HepG2 (cell line): Measurements from ENCODE around the gene TIMP3. TPM values are rescaled to one million over a fixed set of nuclear protein-coding genes. Genes with fewer than 3 reads are reported as not detected.

Source experiments
- ARID4A ChIP-seq: sonication (generic); formaldehyde crosslinking; IDR thresholded peaks from 2 replicates; pipeline ENCODE4 v1.5.0; 2020; ENCODE audit warnings: mild to moderate bottlenecking, missing genetic modification reagents, borderline replicate concordance
- E2F1 ChIP-seq: sonication (generic); formaldehyde crosslinking; IDR thresholded peaks from 2 replicates; pipeline ENCODE4 v1.5.0; 2020; ENCODE audit warnings: missing genetic modification reagents
- FOXA1 ChIP-seq, 2 experiments: fragments of 450-650 bp in 1 of 2; sonication (generic) in 1 of 2; formaldehyde crosslinking in 1 of 2; IDR thresholded peaks; 2 replicates each; pipeline versions ENCODE4 v1.4.0 to v1.6.1; 2016 to 2020; ENCODE audit warnings: missing genetic modification reagents in 1 of 2
- GATAD2A ChIP-seq: IDR thresholded peaks from 2 replicates; pipeline ENCODE4 v1.6.1; 2016
- HDAC1 ChIP-seq: sonication (generic); formaldehyde crosslinking; IDR thresholded peaks from 2 replicates; pipeline ENCODE4 v1.5.1; 2020; ENCODE audit warnings: mild to moderate bottlenecking, missing genetic modification reagents
- HMGA1 ChIP-seq: sonication (generic); formaldehyde crosslinking; conservative IDR thresholded peaks from 2 replicates; pipeline ENCODE4 v1.4.0; 2020; ENCODE audit warnings: missing genetic modification reagents
- NR2F6 ChIP-seq, 2 experiments: IDR thresholded peaks; 2 replicates each; pipeline ENCODE4 v1.6.1; 2016; ENCODE audit warnings: antibody characterized with exemption in 1 of 2, mild to moderate bottlenecking in 1 of 2
- PAXIP1 ChIP-seq: sonication (generic); formaldehyde crosslinking; conservative IDR thresholded peaks from 2 replicates; pipeline ENCODE4 v1.4.0; 2020; ENCODE audit warnings: mild to moderate bottlenecking, missing genetic modification reagents, moderate library complexity
- PRMT3 ChIP-seq: sonication (generic); formaldehyde crosslinking; IDR thresholded peaks from 2 replicates; pipeline ENCODE4 v1.8.1; 2022; ENCODE audit warnings: low read depth, mild to moderate bottlenecking, moderate library complexity, missing genetic modification reagents, borderline replicate concordance
- RAD51 ChIP-seq: fragments of 450-650 bp; IDR thresholded peaks from 2 replicates; pipeline ENCODE4 v1.6.1; 2016; ENCODE audit warnings: borderline replicate concordance
- SIN3A ChIP-seq: IDR thresholded peaks from 2 replicates; pipeline ENCODE4 v1.6.1; 2011; ENCODE audit warnings: low read depth, mild to moderate bottlenecking, control low read depth, low read length, borderline replicate concordance
- SMARCC2 ChIP-seq: fragments of 450-650 bp; IDR thresholded peaks from 2 replicates; pipeline ENCODE4 v1.6.1; 2017; ENCODE audit warnings: antibody characterized with exemption, mild to moderate bottlenecking
- ZBTB42 ChIP-seq: sonication (generic); formaldehyde crosslinking; IDR thresholded peaks from 2 replicates; pipeline ENCODE4 v1.5.0; 2020; ENCODE audit warnings: mild to moderate bottlenecking, missing genetic modification reagents
- ZMYM2 ChIP-seq: sonication (generic); formaldehyde crosslinking; IDR thresholded peaks from 2 replicates; pipeline ENCODE4 v1.8.0; 2022; ENCODE audit warnings: mild to moderate bottlenecking, missing genetic modification reagents
- ZNF292 ChIP-seq: sonication (generic); formaldehyde crosslinking; IDR thresholded peaks from 2 replicates; pipeline ENCODE4 v1.8.1; 2022; ENCODE audit warnings: mild to moderate bottlenecking, low read depth, missing genetic modification reagents, borderline replicate concordance
- ZNF460 ChIP-seq: sonication (generic); formaldehyde crosslinking; IDR thresholded peaks from 2 replicates; pipeline ENCODE4 v1.5.1; 2020; ENCODE audit warnings: missing genetic modification reagents, mild to moderate bottlenecking, borderline replicate concordance
- ZNF550 ChIP-seq: sonication (generic); formaldehyde crosslinking; IDR thresholded peaks from 2 replicates; pipeline ENCODE4 v1.4.0; 2020; ENCODE audit warnings: mild to moderate bottlenecking, missing genetic modification reagents, borderline replicate concordance
- ZNF749 ChIP-seq: sonication (generic); formaldehyde crosslinking; IDR thresholded peaks from 2 replicates; pipeline ENCODE4 v1.8.0; 2022; ENCODE audit warnings: mild to moderate bottlenecking, missing genetic modification reagents, moderate library complexity, borderline replicate concordance
- ZNF891 ChIP-seq: sonication (generic); formaldehyde crosslinking; IDR thresholded peaks from 2 replicates; pipeline ENCODE4 v1.5.0; 2020; ENCODE audit warnings: mild to moderate bottlenecking, missing genetic modification reagents
- polyA plus RNA-seq, 8 experiments: library from polyadenylated mRNA; depleted of rRNA in 3 of 8; stranded (reverse) in 7 of 8; unstranded in 1 of 8; fragments of >200 nt; fragmentation: Illumina TruSeq in 4 of 8; extraction: Trizol in 4 of 8; gene quantifications; 2 replicates each; pipeline versions ENCODE4 v1.2.1 to v1.2.3, GENCODE V29; 2011 to 2016; ENCODE audit warnings: low read depth in 4 of 8, missing spikeins in 1 of 8, mixed read lengths in 1 of 8; ENCODE audit not compliant: insufficient read depth in 1 of 8
- total RNA-seq, 5 experiments: library from RNA; depleted of rRNA; stranded (reverse); fragments of >200 nt; fragmentation: Illumina TruSeq; extraction: Trizol; gene quantifications; 2 replicates each; pipeline ENCODE4 v1.2.3, GENCODE V29; 2016; ENCODE audit warnings: low read depth in 1 of 5
- TF ChIP-seq, protein P1 (sequence below): sonication (generic); formaldehyde crosslinking; IDR thresholded peaks from 2 replicates; pipeline ENCODE4 v1.8.0; 2022; ENCODE audit warnings: mild to moderate bottlenecking, missing genetic modification reagents, moderate library complexity

TIMP3 gene
- total and polyA plus RNA-seq, 2 of the 13 experiments (the other 11 are each of a cell fraction or from before 2014, with no cell fraction given): 57.3 to 86.6 TPM

GRCh38 chr22:32754413-32755041 is 47.0 kb upstream of the TIMP3 start (continued):
- TF ChIP-seq ZNF749 (no peak), GATAD2A (CRISPR knock-in tag) (peak; percentile 44; the same call in 1 of the 2 replicates), FOXA1 (IDR thresholded peaks at IDR 0.05) (no peak), FOXA1 (CRISPR knock-in tag; IDR thresholded peaks at IDR 0.05) (peak; percentile 21; the same call in 1 of the 2 replicates), ZNF550 (CRISPR knock-in tag) (no peak), HMGA1 (CRISPR knock-in tag) (no peak), SIN3A (no peak), ZMYM2 (CRISPR knock-in tag) (peak; percentile 78), ZBTB42 (no peak), ZNF891 (no peak), ARID4A (peak; percentile 54; the same call in 1 of the 2 replicates), SMARCC2 (no peak), PAXIP1 (peak; percentile 85), ZNF292 (peak; percentile 63; the same call in 1 of the 2 replicates), E2F1 (CRISPR knock-in tag) (no peak), ZNF460 (CRISPR knock-in tag) (no peak), RAD51 (no peak), PRMT3 (no peak), HDAC1 (peak; percentile 55), NR2F6 (IDR thresholded peaks at IDR 0.05) (peak; percentile 36; the same call in 1 of the 2 replicates), NR2F6 (CRISPR knock-in tag; IDR thresholded peaks at IDR 0.05) (peak; percentile 33; the same call in 1 of the 2 replicates)
- TF ChIP-seq, protein P1, sequence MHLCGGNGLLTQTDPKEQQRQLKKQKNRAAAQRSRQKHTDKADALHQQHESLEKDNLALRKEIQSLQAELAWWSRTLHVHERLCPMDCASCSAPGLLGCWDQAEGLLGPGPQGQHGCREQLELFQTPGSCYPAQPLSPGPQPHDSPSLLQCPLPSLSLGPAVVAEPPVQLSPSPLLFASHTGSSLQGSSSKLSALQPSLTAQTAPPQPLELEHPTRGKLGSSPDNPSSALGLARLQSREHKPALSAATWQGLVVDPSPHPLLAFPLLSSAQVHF (CRISPR knock-in tag): no peak
